ENCODE data around the gene LRMDA. TPM values are rescaled to one million over a fixed set of nuclear protein-coding genes. Genes with fewer than 3 reads are reported as not detected.

LRMDA gene
- polyA plus RNA-seq, 2 of the 4 experiments (the other 2 are of a cell fraction) = 4.6 to 5.2 TPM

DNA sequence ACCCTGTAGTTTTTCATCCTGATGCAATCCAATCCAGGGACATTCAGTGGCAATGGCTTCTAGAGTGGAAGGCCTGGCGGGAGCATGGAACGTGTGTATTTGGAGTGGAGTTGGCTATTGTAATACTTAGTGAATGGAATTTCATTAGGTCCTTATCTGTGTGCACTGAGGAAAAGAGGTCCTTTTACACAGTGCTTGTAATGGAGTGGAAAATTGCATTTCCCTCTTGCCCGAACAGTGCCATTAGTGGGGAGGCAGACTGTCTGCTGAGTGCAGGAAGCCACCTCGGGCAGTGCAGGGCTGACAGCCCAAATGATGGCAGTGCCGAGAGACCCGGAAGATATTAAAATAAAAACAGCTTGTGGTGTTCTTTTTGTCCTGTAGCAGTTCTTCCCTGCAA is 786.6 kb downstream of the LRMDA start:
- TF ChIP-seq HEYL (CRISPR knock-in tag; IDR thresholded peaks at IDR 0.05) = no peak
- no peak for TF ChIP-seq NFE2L2 (conservative IDR thresholded peaks at IDR 0.05; ENCODE audit: low read length)
- TF ChIP-seq TFCP2L1 (CRISPR knock-in tag; IDR thresholded peaks at IDR 0.05) = no peak
- TF ChIP-seq, protein P1, sequence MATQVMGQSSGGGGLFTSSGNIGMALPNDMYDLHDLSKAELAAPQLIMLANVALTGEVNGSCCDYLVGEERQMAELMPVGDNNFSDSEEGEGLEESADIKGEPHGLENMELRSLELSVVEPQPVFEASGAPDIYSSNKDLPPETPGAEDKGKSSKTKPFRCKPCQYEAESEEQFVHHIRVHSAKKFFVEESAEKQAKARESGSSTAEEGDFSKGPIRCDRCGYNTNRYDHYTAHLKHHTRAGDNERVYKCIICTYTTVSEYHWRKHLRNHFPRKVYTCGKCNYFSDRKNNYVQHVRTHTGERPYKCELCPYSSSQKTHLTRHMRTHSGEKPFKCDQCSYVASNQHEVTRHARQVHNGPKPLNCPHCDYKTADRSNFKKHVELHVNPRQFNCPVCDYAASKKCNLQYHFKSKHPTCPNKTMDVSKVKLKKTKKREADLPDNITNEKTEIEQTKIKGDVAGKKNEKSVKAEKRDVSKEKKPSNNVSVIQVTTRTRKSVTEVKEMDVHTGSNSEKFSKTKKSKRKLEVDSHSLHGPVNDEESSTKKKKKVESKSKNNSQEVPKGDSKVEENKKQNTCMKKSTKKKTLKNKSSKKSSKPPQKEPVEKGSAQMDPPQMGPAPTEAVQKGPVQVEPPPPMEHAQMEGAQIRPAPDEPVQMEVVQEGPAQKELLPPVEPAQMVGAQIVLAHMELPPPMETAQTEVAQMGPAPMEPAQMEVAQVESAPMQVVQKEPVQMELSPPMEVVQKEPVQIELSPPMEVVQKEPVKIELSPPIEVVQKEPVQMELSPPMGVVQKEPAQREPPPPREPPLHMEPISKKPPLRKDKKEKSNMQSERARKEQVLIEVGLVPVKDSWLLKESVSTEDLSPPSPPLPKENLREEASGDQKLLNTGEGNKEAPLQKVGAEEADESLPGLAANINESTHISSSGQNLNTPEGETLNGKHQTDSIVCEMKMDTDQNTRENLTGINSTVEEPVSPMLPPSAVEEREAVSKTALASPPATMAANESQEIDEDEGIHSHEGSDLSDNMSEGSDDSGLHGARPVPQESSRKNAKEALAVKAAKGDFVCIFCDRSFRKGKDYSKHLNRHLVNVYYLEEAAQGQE (IDR thresholded peaks at IDR 0.05) = no peak
- TF ChIP-seq HOXB5 (CRISPR knock-in tag; IDR thresholded peaks at IDR 0.05) = no peak
- no peak for TF ChIP-seq EHMT2 (IDR thresholded peaks at IDR 0.05; ENCODE audit: low read depth)
- Histone ChIP-seq H3K4me1 (no peaks in the 10 kb centered on the region), H3K4me2 (no peak overlapping the region), H3K27ac (no peak overlapping the region), H3K4me3 (no peak overlapping the region), H3K9me3 (no peaks in the 10 kb centered on the region)
- ATAC-seq (no peak), DNase-seq (ENCODE audit: low read depth in 1 of 2, low spot score in 1 of 2) (no peak), FAIRE-seq (no peak)
- POLR2A ChIA-PET = no interaction called here
- WGBS (ENCODE audit: missing lambda C conversion rate) = 48% methylated on average over 6 of the region's 6 CpGs
- CTCF ChIA-PET = no interaction called here

GRCh38 chr10:76229341-76229740 is 797.9 kb downstream of the LRMDA start:
- CTCF ChIA-PET = interaction anchor here (1.2 kb wide), 1 partner anchor 9 kb away, joined by 3 read pairs; no protein-coding TSS in a partner anchor
- DNase-seq (ENCODE audit: low read depth in 1 of 2, low spot score in 1 of 2) (no peak), FAIRE-seq (no peak), ATAC-seq (no peak)
- TF ChIP-seq, protein P2, sequence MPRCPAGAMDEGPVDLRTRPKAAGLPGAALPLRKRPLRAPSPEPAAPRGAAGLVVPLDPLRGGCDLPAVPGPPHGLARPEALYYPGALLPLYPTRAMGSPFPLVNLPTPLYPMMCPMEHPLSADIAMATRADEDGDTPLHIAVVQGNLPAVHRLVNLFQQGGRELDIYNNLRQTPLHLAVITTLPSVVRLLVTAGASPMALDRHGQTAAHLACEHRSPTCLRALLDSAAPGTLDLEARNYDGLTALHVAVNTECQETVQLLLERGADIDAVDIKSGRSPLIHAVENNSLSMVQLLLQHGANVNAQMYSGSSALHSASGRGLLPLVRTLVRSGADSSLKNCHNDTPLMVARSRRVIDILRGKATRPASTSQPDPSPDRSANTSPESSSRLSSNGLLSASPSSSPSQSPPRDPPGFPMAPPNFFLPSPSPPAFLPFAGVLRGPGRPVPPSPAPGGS (IDR thresholded peaks at IDR 0.05) = no peak
- TF ChIP-seq RAD21 (conservative IDR thresholded peaks at IDR 0.05 in 1 of 2, IDR thresholded peaks at IDR 0.05 in 1 of 2) (no peak), SREBF2 (IDR thresholded peaks at IDR 0.05) (no peak), SMC3 (IDR thresholded peaks at IDR 0.05) (no peak), HOXB5 (CRISPR knock-in tag; IDR thresholded peaks at IDR 0.05) (no peak), JUN (IDR thresholded peaks at IDR 0.05) (no peak), CHD2 (IDR thresholded peaks at IDR 0.05; ENCODE audit: low read length, partially characterized antibody) (no peak), ZSCAN20 (CRISPR knock-in tag; IDR thresholded peaks at IDR 0.05) (no peak), KDM1A (IDR thresholded peaks at IDR 0.05; ENCODE audit: low read depth) (no peak), ZFP36 (IDR thresholded peaks at IDR 0.05; ENCODE audit: borderline replicate concordance, partially characterized antibody) (no peak), CBX8 (IDR thresholded peaks at IDR 0.05) (no peak), CEBPB (IDR thresholded peaks at IDR 0.05) (no peak), POLR2AphosphoS2 (conservative IDR thresholded peaks at IDR 0.05; ENCODE audit: low read length) (no peak), HOXA7 (CRISPR knock-in tag; IDR thresholded peaks at IDR 0.05) (no peak)
- TF ChIP-seq, protein P3, sequence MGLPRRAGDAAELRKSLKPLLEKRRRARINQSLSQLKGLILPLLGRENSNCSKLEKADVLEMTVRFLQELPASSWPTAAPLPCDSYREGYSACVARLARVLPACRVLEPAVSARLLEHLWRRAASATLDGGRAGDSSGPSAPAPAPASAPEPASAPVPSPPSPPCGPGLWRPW (IDR thresholded peaks at IDR 0.05) = no peak
- TF ChIP-seq, protein P1 (IDR thresholded peaks at IDR 0.05) = no peak
- Histone ChIP-seq H3K4me3 (no peak overlapping the region), H3K4me2 (no peak overlapping the region), H3K4me1 (no peaks in the 10 kb centered on the region), H3K9me3 (no peaks in the 10 kb centered on the region), H3K27ac (no peak overlapping the region)
- WGBS (ENCODE audit: missing lambda C conversion rate) = 61% methylated on average over 5 of the region's 5 CpGs
- POLR2A ChIA-PET = no interaction called here

All from A549 (cell line).